Measurements from ENCODE around the gene KCNK13. TPM values are rescaled to one million over a fixed set of nuclear protein-coding genes. Genes with fewer than 3 reads are reported as not detected.

The KCNK13 gene
- polyA plus RNA-seq, 1 of the 3 experiments (the other 2 are of a cell fraction) = not detected

DNA sequence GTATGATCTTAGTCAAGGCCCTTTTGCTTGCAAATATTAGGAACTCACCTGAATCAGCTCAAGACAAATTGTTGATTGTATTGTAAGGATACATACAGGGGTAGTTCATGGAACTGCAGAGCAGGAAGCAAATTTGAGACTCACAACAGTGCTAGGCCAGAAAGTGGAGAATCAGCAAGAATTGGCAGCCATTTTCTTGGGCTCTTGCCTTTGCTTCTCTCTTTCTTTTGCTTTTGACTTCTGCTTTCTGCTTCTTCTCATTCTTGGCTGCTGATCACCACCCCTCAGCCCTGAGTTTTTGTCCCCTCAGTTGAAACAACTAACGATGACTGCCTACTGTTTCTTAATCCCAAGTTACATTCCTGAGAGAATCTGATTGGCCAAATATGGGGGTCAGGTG is 34.8 kb downstream of the KCNK13 start:
- Histone ChIP-seq H2AFZ (ENCODE audit: low read depth) (no peak overlapping the region), H3K36me3 (replicated peaks in 1 of 2; ENCODE audit: control insufficient read depth in 1 of 2, insufficient read depth in 2 of 2, low read length in 1 of 2) (no peaks in the 10 kb centered on the region), H4K20me1 (ENCODE audit: insufficient read depth) (no peaks in the 10 kb centered on the region), H3K4me2 (no peak overlapping the region), H3K9me2 (no peaks in the 10 kb centered on the region), H3K79me2 (ENCODE audit: insufficient read depth) (no peaks in the 10 kb centered on the region), H3K9ac (no peak overlapping the region), H3K27me3 (ENCODE audit: insufficient read depth) (no peaks in the 10 kb centered on the region; the same call in 1 of the 2 replicates), H3K4me1 (ENCODE audit: control insufficient read depth in 1 of 2, insufficient read depth in 2 of 2, low read depth in 1 of 2, low read length in 1 of 2) (no peaks in the 10 kb centered on the region), H3K9me3 (no peaks in the 10 kb centered on the region), H3K4me3 (ENCODE audit: low read depth in 2 of 2, low read length in 1 of 2) (no peak overlapping the region), H3F3A (replicated peaks; ENCODE audit: insufficient read depth) (no peaks in the 10 kb centered on the region), H3K27ac (ENCODE audit: low read depth in 2 of 2, low read length in 1 of 2) (no peak overlapping the region)
- ChIA-PET POLR2A (interaction anchor here (0.6 kb wide), 1 partner anchor 1345 kb away, joined by 3 read pairs; no protein-coding TSS in a partner anchor), CTCF (interaction anchor here (1.7 kb wide), 1 partner anchor 14 kb away, joined by 6 read pairs; no protein-coding TSS in a partner anchor)
- no peak for DNase-seq
- 31% methylated on average over 1 of the region's 1 CpG for WGBS (ENCODE audit: low lambda C conversion rate)
- TF ChIP-seq JUND (IDR thresholded peaks at IDR 0.05) = no peak
- no peak for TF ChIP-seq SIN3A (IDR thresholded peaks at IDR 0.05; ENCODE audit: borderline replicate concordance, low read depth, low read length)
- no peak for TF ChIP-seq TAF1 (IDR thresholded peaks at IDR 0.05; ENCODE audit: borderline replicate concordance, low read depth, low read length)
- TF ChIP-seq, protein P1, sequence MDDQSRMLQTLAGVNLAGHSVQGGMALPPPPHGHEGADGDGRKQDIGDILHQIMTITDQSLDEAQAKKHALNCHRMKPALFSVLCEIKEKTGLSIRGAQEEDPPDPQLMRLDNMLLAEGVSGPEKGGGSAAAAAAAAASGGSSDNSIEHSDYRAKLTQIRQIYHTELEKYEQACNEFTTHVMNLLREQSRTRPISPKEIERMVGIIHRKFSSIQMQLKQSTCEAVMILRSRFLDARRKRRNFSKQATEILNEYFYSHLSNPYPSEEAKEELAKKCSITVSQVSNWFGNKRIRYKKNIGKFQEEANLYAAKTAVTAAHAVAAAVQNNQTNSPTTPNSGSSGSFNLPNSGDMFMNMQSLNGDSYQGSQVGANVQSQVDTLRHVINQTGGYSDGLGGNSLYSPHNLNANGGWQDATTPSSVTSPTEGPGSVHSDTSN (IDR thresholded peaks at IDR 0.05) = no peak
- no peak for TF ChIP-seq NFIC (IDR thresholded peaks at IDR 0.05; ENCODE audit: borderline replicate concordance)
- TF ChIP-seq FOSL2 (IDR thresholded peaks at IDR 0.05; ENCODE audit: borderline replicate concordance, low read depth) = no peak
- TF ChIP-seq, protein P2, sequence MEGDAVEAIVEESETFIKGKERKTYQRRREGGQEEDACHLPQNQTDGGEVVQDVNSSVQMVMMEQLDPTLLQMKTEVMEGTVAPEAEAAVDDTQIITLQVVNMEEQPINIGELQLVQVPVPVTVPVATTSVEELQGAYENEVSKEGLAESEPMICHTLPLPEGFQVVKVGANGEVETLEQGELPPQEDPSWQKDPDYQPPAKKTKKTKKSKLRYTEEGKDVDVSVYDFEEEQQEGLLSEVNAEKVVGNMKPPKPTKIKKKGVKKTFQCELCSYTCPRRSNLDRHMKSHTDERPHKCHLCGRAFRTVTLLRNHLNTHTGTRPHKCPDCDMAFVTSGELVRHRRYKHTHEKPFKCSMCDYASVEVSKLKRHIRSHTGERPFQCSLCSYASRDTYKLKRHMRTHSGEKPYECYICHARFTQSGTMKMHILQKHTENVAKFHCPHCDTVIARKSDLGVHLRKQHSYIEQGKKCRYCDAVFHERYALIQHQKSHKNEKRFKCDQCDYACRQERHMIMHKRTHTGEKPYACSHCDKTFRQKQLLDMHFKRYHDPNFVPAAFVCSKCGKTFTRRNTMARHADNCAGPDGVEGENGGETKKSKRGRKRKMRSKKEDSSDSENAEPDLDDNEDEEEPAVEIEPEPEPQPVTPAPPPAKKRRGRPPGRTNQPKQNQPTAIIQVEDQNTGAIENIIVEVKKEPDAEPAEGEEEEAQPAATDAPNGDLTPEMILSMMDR (IDR thresholded peaks at IDR 0.05) = no peak
- no peak for TF ChIP-seq RCOR1 (IDR thresholded peaks at IDR 0.05; ENCODE audit: low read length)
- no peak for TF ChIP-seq GABPA (IDR thresholded peaks at IDR 0.05; ENCODE audit: low read depth)
- no peak for TF ChIP-seq RAD21 (IDR thresholded peaks at IDR 0.05; ENCODE audit: low read length)
- no peak for TF ChIP-seq FOXJ3 (CRISPR knock-in tag; IDR thresholded peaks at IDR 0.05)
- TF ChIP-seq RXRA (IDR thresholded peaks at IDR 0.05; ENCODE audit: borderline replicate concordance, low read depth) = no peak
- no peak for TF ChIP-seq POLR2AphosphoS5 (IDR thresholded peaks at IDR 0.05; ENCODE audit: low read depth, low read length)
- TF ChIP-seq, protein P3, sequence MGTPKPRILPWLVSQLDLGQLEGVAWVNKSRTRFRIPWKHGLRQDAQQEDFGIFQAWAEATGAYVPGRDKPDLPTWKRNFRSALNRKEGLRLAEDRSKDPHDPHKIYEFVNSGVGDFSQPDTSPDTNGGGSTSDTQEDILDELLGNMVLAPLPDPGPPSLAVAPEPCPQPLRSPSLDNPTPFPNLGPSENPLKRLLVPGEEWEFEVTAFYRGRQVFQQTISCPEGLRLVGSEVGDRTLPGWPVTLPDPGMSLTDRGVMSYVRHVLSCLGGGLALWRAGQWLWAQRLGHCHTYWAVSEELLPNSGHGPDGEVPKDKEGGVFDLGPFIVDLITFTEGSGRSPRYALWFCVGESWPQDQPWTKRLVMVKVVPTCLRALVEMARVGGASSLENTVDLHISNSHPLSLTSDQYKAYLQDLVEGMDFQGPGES (IDR thresholded peaks at IDR 0.05; ENCODE audit: low read depth, low read length) = no peak

DNA sequence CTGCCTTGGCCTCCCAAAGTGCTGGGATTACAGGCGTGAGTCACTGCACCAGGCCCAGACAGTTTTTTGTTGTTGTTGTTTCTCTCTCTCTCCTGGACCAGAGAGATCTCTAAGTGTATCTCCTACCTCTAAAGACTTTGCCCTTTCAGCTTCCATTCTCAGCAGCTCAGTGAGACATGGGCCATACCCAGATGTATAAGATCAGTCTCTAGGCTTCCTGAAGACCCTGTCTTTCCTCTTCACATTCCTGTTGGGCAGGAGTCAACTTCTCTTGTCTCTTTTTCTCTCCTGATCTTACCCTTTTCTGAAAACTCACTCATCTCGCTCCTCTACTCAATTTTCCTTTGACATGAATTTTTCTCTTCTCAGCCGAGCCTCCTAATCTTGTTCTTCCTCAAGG is 42.0 kb downstream of the KCNK13 start:
- Histone ChIP-seq H3K4me3 (ENCODE audit: low read depth in 2 of 2, low read length in 1 of 2) (no peak overlapping the region), H3K4me1 (ENCODE audit: control insufficient read depth in 1 of 2, insufficient read depth in 2 of 2, low read depth in 1 of 2, low read length in 1 of 2) (no peaks in the 10 kb centered on the region), H3K9me2 (no peaks in the 10 kb centered on the region), H3K36me3 (replicated peaks in 1 of 2; ENCODE audit: control insufficient read depth in 1 of 2, insufficient read depth in 2 of 2, low read length in 1 of 2) (no peaks in the 10 kb centered on the region), H3K27ac (ENCODE audit: low read depth in 2 of 2, low read length in 1 of 2) (no peak overlapping the region), H3K4me2 (no peak overlapping the region), H3K9ac (no peak overlapping the region), H2AFZ (ENCODE audit: low read depth) (no peak overlapping the region), H3K27me3 (ENCODE audit: insufficient read depth) (no peaks in the 10 kb centered on the region; the same call in 1 of the 2 replicates), H3K79me2 (ENCODE audit: insufficient read depth) (no peaks in the 10 kb centered on the region), H3K9me3 (no peaks in the 10 kb centered on the region), H4K20me1 (ENCODE audit: insufficient read depth) (no peaks in the 10 kb centered on the region), H3F3A (replicated peaks; ENCODE audit: insufficient read depth) (no peaks in the 10 kb centered on the region)
- POLR2A ChIA-PET = no interaction called here
- no peak for DNase-seq
- 35% methylated on average over 3 of the region's 3 CpGs for WGBS (ENCODE audit: low lambda C conversion rate)
- CTCF ChIA-PET = no interaction called here
- TF ChIP-seq TCF12 (IDR thresholded peaks at IDR 0.05) (no peak), CHD2 (IDR thresholded peaks at IDR 0.05; ENCODE audit: low read length, partially characterized antibody) (no peak), RCOR1 (IDR thresholded peaks at IDR 0.05; ENCODE audit: low read length) (no peak), EP300 (IDR thresholded peaks at IDR 0.05; ENCODE audit: borderline replicate concordance in 1 of 2, low read depth in 1 of 2, low read length in 1 of 2) (no peak), YY1 (IDR thresholded peaks at IDR 0.05; ENCODE audit: low read depth) (no peak), TEAD4 (IDR thresholded peaks at IDR 0.05; ENCODE audit: borderline replicate concordance, insufficient read depth) (no peak), RFX5 (IDR thresholded peaks at IDR 0.05; ENCODE audit: low read length) (no peak), FOXM1 (IDR thresholded peaks at IDR 0.05; ENCODE audit: low read depth) (no peak), GATA2 (CRISPR knock-in tag; IDR thresholded peaks at IDR 0.05) (no peak)
- TF ChIP-seq, protein P4, sequence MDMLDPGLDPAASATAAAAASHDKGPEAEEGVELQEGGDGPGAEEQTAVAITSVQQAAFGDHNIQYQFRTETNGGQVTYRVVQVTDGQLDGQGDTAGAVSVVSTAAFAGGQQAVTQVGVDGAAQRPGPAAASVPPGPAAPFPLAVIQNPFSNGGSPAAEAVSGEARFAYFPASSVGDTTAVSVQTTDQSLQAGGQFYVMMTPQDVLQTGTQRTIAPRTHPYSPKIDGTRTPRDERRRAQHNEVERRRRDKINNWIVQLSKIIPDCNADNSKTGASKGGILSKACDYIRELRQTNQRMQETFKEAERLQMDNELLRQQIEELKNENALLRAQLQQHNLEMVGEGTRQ (IDR thresholded peaks at IDR 0.05; ENCODE audit: borderline replicate concordance, low read depth, low read length) = no peak
- TF ChIP-seq, protein P2 (IDR thresholded peaks at IDR 0.05) = no peak

Measured in SK-N-SH (cell line).